Esophagus squamous epithelium (tissue), 4 donors: ENCODE measurements around the gene RFLNA.

Experiments
- CTCF ChIP-seq, 6 experiments: fragments of 450-650 bp in 4 of 6; fragments of 200-600 bp in 2 of 6; sonication (generic) in 2 of 6; IDR thresholded peaks; one replicate each; pipeline ENCODE4 v1.5.1; 2016 to 2019; ENCODE audit warnings: antibody characterized with exemption in 6 of 6, mild to moderate bottlenecking in 4 of 6, moderate library complexity in 4 of 6
- POLR2A ChIP-seq, 4 donors: fragments of 450-650 bp; IDR thresholded peaks; one replicate each; pipeline ENCODE4 v1.6.1; 2017; ENCODE audit warnings: antibody characterized with exemption in 4 of 4, mild to moderate bottlenecking in 4 of 4, moderate library complexity in 3 of 4

- TF ChIP-seq CTCF (IDR thresholded peaks at IDR 0.05) (no peak), POLR2A (IDR thresholded peaks at IDR 0.05) (no peak)
These were observed 61.3 kb downstream of the RFLNA start for GRCh38 chr12:124356221-124356620.
